CD4-positive, CD25-positive, alpha-beta regulatory T cell (primary cell): Measurements from ENCODE around the gene SNX21. TPM values are rescaled to one million over a fixed set of nuclear protein-coding genes. Genes with fewer than 3 reads are reported as not detected.
A peak's percentile ranks its signal among the peaks of the same experiment; 100 is the strongest.

ENCODE experiments used
- ATAC-seq, 2 donors: fragments of 150-1000 bp; cut with Tn5 transposase; one replicate each; pipeline ENCODE4 v1.10.0; 2021; ENCODE audit warnings: low read depth in 2 of 2, moderate number of reproducible peaks in 2 of 2, moderate library complexity in 1 of 2
- DNase-seq, 3 donors: peaks; one replicate each; pipeline versions ENCODE4 v3.0.0 to v3.0.0-alpha.2; 2012 to 2022; ENCODE audit warnings: mixed read lengths in 1 of 3
- H3K27ac ChIP-seq: one replicate; pipeline ENCODE4 v1.7.0; 2013; ENCODE audit warnings: mild to moderate bottlenecking, low read length; ENCODE audit not compliant: insufficient read depth, poor library complexity, severe bottlenecking
- H3K27me3 ChIP-seq: one replicate; pipeline ENCODE4 v1.7.0; 2013; ENCODE audit warnings: low read length; ENCODE audit not compliant: control insufficient read depth, insufficient read depth
- H3K36me3 ChIP-seq: one replicate; pipeline ENCODE4 v1.7.0; 2013; ENCODE audit warnings: mild to moderate bottlenecking, low read length, moderate library complexity; ENCODE audit not compliant: control insufficient read depth, insufficient read depth
- H3K4me1 ChIP-seq: 2 replicates; pipeline ENCODE4 v1.7.0; 2013; ENCODE audit warnings: mild to moderate bottlenecking, low read length; ENCODE audit not compliant: insufficient read depth, control insufficient read depth, poor library complexity, severe bottlenecking
- H3K4me3 ChIP-seq: one replicate; pipeline ENCODE4 v1.7.0; 2013; ENCODE audit warnings: low read depth, mild to moderate bottlenecking, low read length, moderate library complexity
- H3K9me3 ChIP-seq, 2 experiments: 1 replicate in 1 of 2; 2 replicates in 1 of 2; pipeline ENCODE4 v1.7.0; 2013; ENCODE audit warnings: low read length in 2 of 2, mild to moderate bottlenecking in 1 of 2, moderate library complexity in 1 of 2; ENCODE audit not compliant: control insufficient read depth in 2 of 2
- H3K27ac Mint-ChIP-seq, 3 donors: one replicate each; pipeline ENCODE4 v1.8.0; 2020 to 2022; ENCODE audit warnings: mild to moderate bottlenecking in 3 of 3, mixed read lengths in 3 of 3, moderate library complexity in 2 of 3
- H3K27me3 Mint-ChIP-seq: one replicate; pipeline ENCODE4 v1.8.0; 2022; ENCODE audit warnings: mild to moderate bottlenecking, mixed read lengths
- H3K36me3 Mint-ChIP-seq: one replicate; pipeline ENCODE4 v1.8.0; 2020; ENCODE audit warnings: mixed read lengths
- H3K4me1 Mint-ChIP-seq, 4 donors: one replicate each; pipeline ENCODE4 v1.8.0; 2020 to 2022; ENCODE audit warnings: mixed read lengths in 4 of 4, mild to moderate bottlenecking in 1 of 4
- H3K4me3 Mint-ChIP-seq, 4 donors: one replicate each; pipeline ENCODE4 v1.8.0; 2020 to 2022; ENCODE audit warnings: mild to moderate bottlenecking in 4 of 4, mixed read lengths in 4 of 4, moderate library complexity in 3 of 4
- H3K9me3 Mint-ChIP-seq, 7 donors: one replicate each; pipeline ENCODE4 v1.8.0; 2020 to 2022; ENCODE audit warnings: mixed read lengths in 7 of 7, mild to moderate bottlenecking in 3 of 7, moderate library complexity in 2 of 7
- polyA plus RNA-seq, 4 donors: library from polyadenylated mRNA; unstranded; fragments of 300-500 nt; fragmentation: Illumina TruSeq; gene quantifications; one replicate each; pipeline ENCODE4 v1.2.3, GENCODE V29; 2021
- total RNA-seq: library from RNA; stranded (reverse); gene quantifications from one replicate; pipeline ENCODE4 v1.2.3, GENCODE V29; 2022

The SNX21 gene
- total and polyA plus RNA-seq, 5 donors from 2014 or later = 0.94 to 2.5 (median 1.6) TPM

- peaks cover 14% of the 10 kb centered on the region for H3K27me3 Mint-ChIP-seq
- H3K4me3 Mint-ChIP-seq = peak overlapping the region; percentile 43 to 85 (median 65)
- DNase-seq (no peak), ATAC-seq (no peak)
- Histone ChIP-seq H3K9me3 (no peaks in the 10 kb centered on the region), H3K4me3 (no peak overlapping the region), H3K27me3 (no peaks in the 10 kb centered on the region), H3K36me3 (no peaks in the 10 kb centered on the region), H3K27ac (no peak overlapping the region), H3K4me1 (peaks cover 19% of the 10 kb centered on the region)
- no peaks in the 10 kb centered on the region for H3K36me3 Mint-ChIP-seq
- H3K9me3 Mint-ChIP-seq = peaks cover 0 to 2% (median 0%) of the 10 kb centered on the region in 7 donors
- no peak overlapping the region for H3K27ac Mint-ChIP-seq
- H3K4me1 Mint-ChIP-seq = peaks cover 4 to 25% (median 10%) of the 10 kb centered on the region in 4 donors
Measured at GRCh38 chr20:45834797-45835161, 1.2 kb downstream of the SNX21 start.

- Mint-ChIP-seq H3K9me3 (peaks cover 0 to 1% (median 0%) of the 10 kb centered on the region in 7 donors), H3K4me1 (peaks cover 4 to 25% (median 10%) of the 10 kb centered on the region in 4 donors), H3K36me3 (no peaks in the 10 kb centered on the region), H3K27ac (no peak overlapping the region), H3K27me3 (peaks cover 8% of the 10 kb centered on the region), H3K4me3 (peak overlapping the region; percentile 28 to 85 (median 58))
- Histone ChIP-seq H3K27me3 (no peaks in the 10 kb centered on the region), H3K27ac (no peak overlapping the region), H3K4me1 (peaks cover 19% of the 10 kb centered on the region), H3K9me3 (no peaks in the 10 kb centered on the region), H3K4me3 (no peak overlapping the region), H3K36me3 (no peaks in the 10 kb centered on the region)
- DNase-seq (peak in 1 of 3 donors; percentile 30), ATAC-seq (no peak)
Measured at GRCh38 chr20:45835329-45835765, 1.7 kb downstream of the SNX21 start.

GRCh38 chr20:45835825-45836224, 2.2 kb downstream of the SNX21 start:
- H3K27me3 ChIP-seq = no peaks in the 10 kb centered on the region
- peaks cover 4 to 25% (median 10%) of the 10 kb centered on the region in 4 donors for H3K4me1 Mint-ChIP-seq
- ATAC-seq (no peak), DNase-seq (no peak)
- H3K27me3 Mint-ChIP-seq = peaks cover 5% of the 10 kb centered on the region
- no peaks in the 10 kb centered on the region for H3K36me3 Mint-ChIP-seq
- peak overlapping the region in 1 of 3 donors; percentile 46 for H3K27ac Mint-ChIP-seq
- no peak overlapping the region for H3K4me3 ChIP-seq
- H3K4me3 Mint-ChIP-seq = peak overlapping the region in 2 of 4 donors; percentile 38 to 43
- no peaks in the 10 kb centered on the region for H3K9me3 Mint-ChIP-seq
- H3K4me1 ChIP-seq = peaks cover 19% of the 10 kb centered on the region
- H3K36me3 ChIP-seq = peaks cover under 1% of the 10 kb centered on the region
- H3K9me3 ChIP-seq = no peaks in the 10 kb centered on the region
- no peak overlapping the region for H3K27ac ChIP-seq

- no peaks in the 10 kb centered on the region for H3K9me3 ChIP-seq
- Mint-ChIP-seq H3K27me3 (peaks cover 5% of the 10 kb centered on the region), H3K36me3 (no peaks in the 10 kb centered on the region), H3K27ac (no peak overlapping the region), H3K9me3 (no peaks in the 10 kb centered on the region), H3K4me3 (peak overlapping the region in 2 of 4 donors; percentile 1 to 63), H3K4me1 (peaks cover 4 to 25% (median 10%) of the 10 kb centered on the region in 4 donors)
- DNase-seq (no peak), ATAC-seq (no peak)
- no peak overlapping the region for H3K4me3 ChIP-seq
- no peak overlapping the region for H3K27ac ChIP-seq
- H3K27me3 ChIP-seq = no peaks in the 10 kb centered on the region
- peaks cover 19% of the 10 kb centered on the region for H3K4me1 ChIP-seq
- H3K36me3 ChIP-seq = peaks cover 9% of the 10 kb centered on the region
Measured at GRCh38 chr20:45836841-45837240, 3.2 kb downstream of the SNX21 start.

GRCh38 chr20:45840700-45841198, 7.2 kb downstream of the SNX21 start:
- no peak for ATAC-seq

GRCh38 chr20:45841407-45842129, 8.0 kb downstream of the SNX21 start:
- H3K4me1 Mint-ChIP-seq = peaks cover 0 to 8% (median 2%) of the 10 kb centered on the region in 4 donors
- peaks cover 46% of the 10 kb centered on the region for H3K36me3 ChIP-seq
- H3K27me3 ChIP-seq = no peaks in the 10 kb centered on the region
- H3K4me3 ChIP-seq = no peak overlapping the region
- no peaks in the 10 kb centered on the region for H3K4me1 ChIP-seq
- H3K36me3 Mint-ChIP-seq = peaks cover 15% of the 10 kb centered on the region
- H3K27ac Mint-ChIP-seq = no peak overlapping the region
- no peak overlapping the region for H3K4me3 Mint-ChIP-seq
- H3K9me3 Mint-ChIP-seq = no peaks in the 10 kb centered on the region
- H3K27ac ChIP-seq = no peak overlapping the region
- DNase-seq (no peak), ATAC-seq (no peak)
- no peaks in the 10 kb centered on the region for H3K27me3 Mint-ChIP-seq
- H3K9me3 ChIP-seq = no peaks in the 10 kb centered on the region

More at GRCh38 chr20:45840700-45841198, 7.2 kb downstream of the SNX21 start:
- Histone ChIP-seq H3K27ac (no peak overlapping the region), H3K27me3 (no peaks in the 10 kb centered on the region), H3K9me3 (no peaks in the 10 kb centered on the region), H3K36me3 (peaks cover 41% of the 10 kb centered on the region), H3K4me3 (no peak overlapping the region), H3K4me1 (no peaks in the 10 kb centered on the region)
- Mint-ChIP-seq H3K36me3 (peaks cover 15% of the 10 kb centered on the region), H3K27ac (no peak overlapping the region), H3K9me3 (no peaks in the 10 kb centered on the region), H3K4me3 (no peak overlapping the region), H3K27me3 (no peaks in the 10 kb centered on the region), H3K4me1 (peaks cover 0 to 9% (median 2%) of the 10 kb centered on the region in 4 donors)
- no peak for DNase-seq

GRCh38 chr20:45842169-45842812, 8.7 kb downstream of the SNX21 start:
- H3K36me3 Mint-ChIP-seq = peaks cover 15% of the 10 kb centered on the region
- Histone ChIP-seq H3K4me1 (no peaks in the 10 kb centered on the region), H3K36me3 (peaks cover 52% of the 10 kb centered on the region), H3K4me3 (no peak overlapping the region), H3K9me3 (no peaks in the 10 kb centered on the region), H3K27me3 (no peaks in the 10 kb centered on the region), H3K27ac (no peak overlapping the region)
- peak overlapping the region in 1 of 3 donors; percentile 53 for H3K27ac Mint-ChIP-seq
- H3K4me3 Mint-ChIP-seq = no peak overlapping the region
- ATAC-seq = no peak
- no peak for DNase-seq
- H3K9me3 Mint-ChIP-seq = no peaks in the 10 kb centered on the region
- H3K4me1 Mint-ChIP-seq = peaks cover 0 to under 1% (median under 1%) of the 10 kb centered on the region in 4 donors
- no peaks in the 10 kb centered on the region for H3K27me3 Mint-ChIP-seq
